Thyroid gland (tissue), 4 donors: ENCODE results near the gene HCFC1. TPM values are rescaled to one million over a fixed set of nuclear protein-coding genes. Genes with fewer than 3 reads are reported as not detected.

ENCODE experiments used
- DNase-seq, 2 donors: peaks; one replicate each; pipeline ENCODE4 v3.0.0-alpha.2; 2019
- H3K27ac ChIP-seq, 3 donors: fragments of 200-600 bp; sonication (generic); 1 replicate in 2 of 3; 2 replicates in 1 of 3; pipeline ENCODE4 v1.5.1; 2016 to 2019; ENCODE audit warnings: mild to moderate bottlenecking in 1 of 3, moderate library complexity in 1 of 3
- H3K27me3 ChIP-seq: fragments of 200-600 bp; sonication (generic); one replicate; pipeline ENCODE4 v1.5.1; 2019
- H3K36me3 ChIP-seq, 2 donors: fragments of 200-600 bp; sonication (generic); one replicate each; pipeline ENCODE4 v1.5.1; 2016 to 2019
- H3K4me1 ChIP-seq, 2 donors: fragments of 200-600 bp; sonication (generic); one replicate each; pipeline ENCODE4 v1.5.1; 2017 to 2019
- H3K4me3 ChIP-seq, 3 donors: fragments of 200-600 bp; sonication (generic); replicated peaks in 1 of 3; 1 replicate in 2 of 3; 2 replicates in 1 of 3; pipeline ENCODE4 v1.5.1; 2016; ENCODE audit warnings: mild to moderate bottlenecking in 1 of 3
- H3K9me3 ChIP-seq: fragments of 200-600 bp; sonication (generic); one replicate; pipeline ENCODE4 v1.5.1; 2017
- CTCF ChIP-seq, 6 experiments: fragments of 200-600 bp in 3 of 6; fragments of 450-650 bp in 3 of 6; sonication (generic) in 3 of 6; IDR thresholded peaks; one replicate each; pipeline ENCODE4 v1.5.1; 2016 to 2019; ENCODE audit warnings: antibody characterized with exemption in 6 of 6, mild to moderate bottlenecking in 2 of 6, inconsistent platforms in 1 of 6, moderate library complexity in 1 of 6
- POLR2A ChIP-seq, 2 donors: fragments of 450-650 bp; IDR thresholded peaks; one replicate each; pipeline ENCODE4 v1.6.1; 2017; ENCODE audit warnings: antibody characterized with exemption in 2 of 2, mild to moderate bottlenecking in 2 of 2, moderate library complexity in 1 of 2
- WGBS, 2 donors: methylation state at CpG; one replicate each; pipeline ENCODE4 v1.1.5; 2017; 5-methylcytosine and 5-hydroxymethylcytosine counted together
- intact Hi-C: fragments of 100-400 bp; cut with DNase I; formaldehyde crosslinking; loops from one replicate; pipeline ENCODE4 v1.15.1; 2023
- total RNA-seq, 4 donors: library from RNA; depleted of rRNA; stranded (reverse); fragments of >200 nt; gene quantifications; one replicate each; pipeline ENCODE4 v1.2.3, GENCODE V29; 2016

The HCFC1 gene
- total RNA-seq, 4 donors from 2014 or later = 23.5 to 119 (median 52.3) TPM

- Histone ChIP-seq H3K4me1 (peaks cover 4 to 20% of the 10 kb centered on the region in 2 donors), H3K9me3 (no peaks in the 10 kb centered on the region), H3K36me3 (peaks cover 0 to 5% of the 10 kb centered on the region in 2 donors), H3K27ac (peak overlapping the region; percentile 71 to 83 (median 76)), H3K4me3 (peak overlapping the region; percentile 18 to 49 (median 20)), H3K27me3 (no peaks in the 10 kb centered on the region)
- 0% methylated on average over 2 to 4 of the region's 8 CpGs for WGBS, 2 donors
- intact Hi-C loops = no loop called here
- TF ChIP-seq CTCF (IDR thresholded peaks at IDR 0.05) (no peak), POLR2A (IDR thresholded peaks at IDR 0.05) (no peak)
- DNase-seq = no peak
Measured at GRCh38 chrX:153927672-153927921, 44.0 kb downstream of the HCFC1 start.

- peak overlapping the region; percentile 71 to 83 (median 76) for H3K27ac ChIP-seq
- no peaks in the 10 kb centered on the region for H3K27me3 ChIP-seq
- H3K4me3 ChIP-seq = peak overlapping the region in 2 of 3 donors; percentile 18 to 49
- peaks cover 4 to 20% of the 10 kb centered on the region in 2 donors for H3K4me1 ChIP-seq
- no peaks in the 10 kb centered on the region for H3K9me3 ChIP-seq
- TF ChIP-seq CTCF (IDR thresholded peaks at IDR 0.05) = no peak
- no peak for TF ChIP-seq POLR2A (IDR thresholded peaks at IDR 0.05)
- DNase-seq = no peak
- 20 to 80% methylated on average over 1 to 3 of the region's 31 CpGs for WGBS, 2 donors
- H3K36me3 ChIP-seq = peaks cover 0 to 5% of the 10 kb centered on the region in 2 donors
- intact Hi-C loops = no loop called here
Measured at GRCh38 chrX:153926858-153927671, 44.6 kb downstream of the HCFC1 start.

GRCh38 chrX:153926552-153926857, 45.1 kb downstream of the HCFC1 start:
- Histone ChIP-seq H3K27me3 (no peaks in the 10 kb centered on the region), H3K4me3 (no peak overlapping the region), H3K4me1 (peaks cover 4 to 20% of the 10 kb centered on the region in 2 donors), H3K9me3 (no peaks in the 10 kb centered on the region), H3K36me3 (peaks cover 0 to 1% of the 10 kb centered on the region in 2 donors), H3K27ac (peak overlapping the region in 1 of 3 donors; percentile 83)
- WGBS, 2 donors = 0% methylated on average over 1 of the region's 4 CpGs; no CpG with 5 or more reads in 1 of the 2 donors
- no peak for TF ChIP-seq POLR2A (IDR thresholded peaks at IDR 0.05)
- TF ChIP-seq CTCF (IDR thresholded peaks at IDR 0.05) = no peak
- DNase-seq = no peak
- intact Hi-C loops = no loop called here

GRCh38 chrX:153925739-153926551, 45.7 kb downstream of the HCFC1 start, which contains the start of gene ARHGAP4:
Gene ARHGAP4 (minus strand): TSS chrX:153926264. CDS start chrX:153926202, 62 bp downstream.
- H3K4me1 ChIP-seq = peaks cover 4 to 20% of the 10 kb centered on the region in 2 donors
- peak within 1 kb of the TSS in 1 of 3 donors; percentile 49 for H3K4me3 ChIP-seq
- no peak for DNase-seq
- no peaks in the 10 kb centered on the region for H3K9me3 ChIP-seq
- whole genome bisulfite sequencing, 2 donors = 33 to 40% methylated on average over 4 to 9 of the region's 59 CpGs
- TF ChIP-seq CTCF (IDR thresholded peaks at IDR 0.05) (no peak), POLR2A (IDR thresholded peaks at IDR 0.05) (no peak)
- no peaks in the 10 kb centered on the region for H3K27me3 ChIP-seq
- intact Hi-C loops = no loop called here
- peak within 1 kb of the TSS in 1 of 3 donors; percentile 83 for H3K27ac ChIP-seq
- H3K36me3 ChIP-seq = no peaks in the 10 kb centered on the region

GRCh38 chrX:153925387-153925738, 46.3 kb downstream of the HCFC1 start:
- Histone ChIP-seq H3K36me3 (no peaks in the 10 kb centered on the region), H3K27me3 (no peaks in the 10 kb centered on the region), H3K9me3 (no peaks in the 10 kb centered on the region), H3K4me3 (no peak overlapping the region), H3K27ac (no peak overlapping the region), H3K4me1 (peaks cover 4 to 20% of the 10 kb centered on the region in 2 donors)
- 88 to 90% methylated on average over 2 to 3 of the region's 4 CpGs for WGBS, 2 donors
- no peak for DNase-seq
- no peak for TF ChIP-seq POLR2A (IDR thresholded peaks at IDR 0.05)
- no peak for TF ChIP-seq CTCF (IDR thresholded peaks at IDR 0.05)
- intact Hi-C loops = no loop called here
